Adrenal gland (tissue), 12 donors: Measurements from ENCODE around the gene EED. TPM values are rescaled to one million over a fixed set of nuclear protein-coding genes. Genes with fewer than 3 reads are reported as not detected.

ENCODE experiments used
- DNase-seq, 7 donors: peaks; one replicate each; pipeline ENCODE4 v3.0.0-alpha.2; 2019 to 2020
- H3K27ac ChIP-seq, 5 donors: fragments of 200-600 bp; sonication (generic) in 4 of 5; 1 replicate in 3 of 5; 2 replicates in 2 of 5; pipeline versions ENCODE4 v1.5.1 to v1.8.0; 2016 to 2020; ENCODE audit warnings: mild to moderate bottlenecking in 1 of 5
- H3K27me3 ChIP-seq: fragments of 200-600 bp; 2 replicates; pipeline ENCODE4 v1.8.0; 2021
- H3K36me3 ChIP-seq, 2 donors: fragments of 200-600 bp; replicated peaks in 1 of 2; 1 replicate in 1 of 2; 2 replicates in 1 of 2; pipeline versions ENCODE4 v1.5.1 to v1.8.0; 2018 to 2022
- H3K4me1 ChIP-seq, 2 donors: fragments of 200-600 bp; replicated peaks in 1 of 2; 1 replicate in 1 of 2; 2 replicates in 1 of 2; pipeline versions ENCODE4 v1.5.1 to v1.8.0; 2018 to 2021
- H3K4me3 ChIP-seq, 4 donors: fragments of 200-600 bp; sonication (generic) in 3 of 4; one replicate each; pipeline ENCODE4 v1.5.1; 2016 to 2018
- H3K9me3 ChIP-seq, 3 donors: fragments of 200-600 bp; sonication (generic) in 1 of 3; replicated peaks in 1 of 3; 1 replicate in 2 of 3; 2 replicates in 1 of 3; pipeline versions ENCODE4 v1.5.1 to v1.8.0; 2016 to 2021
- POLR2A ChIP-seq, 2 donors: fragments of 450-650 bp; IDR thresholded peaks; one replicate each; pipeline ENCODE4 v1.6.1; 2017; ENCODE audit warnings: antibody characterized with exemption in 2 of 2, mild to moderate bottlenecking in 2 of 2, moderate library complexity in 1 of 2
- WGBS, 4 donors: extraction: QIAGEN DNeasy Blood & Tissue Kit in 2 of 4; methylation state at CpG; one replicate each; pipeline versions ENCODE4 v1.1.5 to v1.1.7; 2013 to 2017; 5-methylcytosine and 5-hydroxymethylcytosine counted together
- intact Hi-C, 2 donors: fragments of 100-400 bp; cut with DNase I; formaldehyde crosslinking; loops; one replicate each; pipeline versions ENCODE4 v1.14.1 to v1.15.0; 2022 to 2023
- polyA plus RNA-seq, 3 donors: library from polyadenylated mRNA; stranded (reverse); fragments of 200-250 nt in 2 of 3; fragments of 350-450 nt in 1 of 3; fragmentation: Illumina TruSeq in 1 of 3; extraction: RNeasy Lipid Tissue Mini Kit (QIAGEN cat#74804) in 1 of 3; gene quantifications; one replicate each; pipeline ENCODE4 v1.2.3, GENCODE V29; 2013 to 2014
- total RNA-seq, 9 donors: library from RNA; depleted of rRNA in 4 of 9; stranded (reverse); fragments of >200 nt in 4 of 9; fragments of 120-200 nt in 1 of 9; fragmentation: NEBNext Ultra II Directional in 1 of 9; extraction: Animal tissue kit (Norgen Biotek cat#: 25700) in 1 of 9; gene quantifications; one replicate each; pipeline versions ENCODE4 v1.1.0 to v1.2.4, GENCODE V29; 2013 to 2023
- TF ChIP-seq, protein P1 (sequence below), 6 experiments: fragments of 450-650 bp in 4 of 6; fragments of 200-600 bp in 2 of 6; sonication (generic) in 1 of 6; IDR thresholded peaks; 1 replicate in 5 of 6; 2 replicates in 1 of 6; pipeline versions ENCODE4 v1.5.1 to v1.8.0; 2016 to 2021; ENCODE audit warnings: antibody characterized with exemption in 6 of 6, mild to moderate bottlenecking in 2 of 6, moderate library complexity in 1 of 6
- donor health status: healthy with polysubstance abuse.
- donor health status: Bipolar disorder and iron deficiency.
- donor health status: DM: yes; HTN: yes; CAD: no.
- donor health status: DM: no; HTN: no; CAD: no.
- donor health status: DM: no; HTN: no; CAD: no.
- donor health status: DM: yes; HTN: yes; CAD: no.

The EED gene
- total and polyA plus RNA-seq, 12 donors = 8.5 to 21.6 (median 16.5) TPM

DNA sequence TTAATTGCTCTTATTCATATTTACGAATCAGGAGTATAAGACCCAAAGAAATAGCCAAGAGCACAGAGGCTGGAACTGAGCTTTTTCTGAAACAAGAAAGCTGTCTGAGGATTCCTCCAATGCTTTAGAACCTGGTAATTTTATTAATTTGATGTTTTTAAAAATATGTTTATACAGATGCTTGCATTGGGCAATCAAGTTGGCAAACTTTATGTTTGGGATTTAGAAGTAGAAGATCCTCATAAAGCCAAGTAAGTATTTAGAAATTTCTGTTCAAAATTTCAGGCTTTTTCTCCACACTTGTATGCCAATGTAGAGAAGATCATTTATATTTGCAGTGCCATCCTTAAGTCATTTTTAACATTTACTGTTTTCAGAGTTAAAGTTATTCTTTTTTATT lies 33.2 kb downstream of the EED start:
- H3K27me3 ChIP-seq = no peaks in the 10 kb centered on the region
- H3K27ac ChIP-seq = no peak overlapping the region
- intact Hi-C loops = no loop called here
- no peaks in the 10 kb centered on the region for H3K9me3 ChIP-seq
- no peaks in the 10 kb centered on the region for H3K4me1 ChIP-seq
- TF ChIP-seq POLR2A (IDR thresholded peaks at IDR 0.05) = no peak
- TF ChIP-seq, protein P1, sequence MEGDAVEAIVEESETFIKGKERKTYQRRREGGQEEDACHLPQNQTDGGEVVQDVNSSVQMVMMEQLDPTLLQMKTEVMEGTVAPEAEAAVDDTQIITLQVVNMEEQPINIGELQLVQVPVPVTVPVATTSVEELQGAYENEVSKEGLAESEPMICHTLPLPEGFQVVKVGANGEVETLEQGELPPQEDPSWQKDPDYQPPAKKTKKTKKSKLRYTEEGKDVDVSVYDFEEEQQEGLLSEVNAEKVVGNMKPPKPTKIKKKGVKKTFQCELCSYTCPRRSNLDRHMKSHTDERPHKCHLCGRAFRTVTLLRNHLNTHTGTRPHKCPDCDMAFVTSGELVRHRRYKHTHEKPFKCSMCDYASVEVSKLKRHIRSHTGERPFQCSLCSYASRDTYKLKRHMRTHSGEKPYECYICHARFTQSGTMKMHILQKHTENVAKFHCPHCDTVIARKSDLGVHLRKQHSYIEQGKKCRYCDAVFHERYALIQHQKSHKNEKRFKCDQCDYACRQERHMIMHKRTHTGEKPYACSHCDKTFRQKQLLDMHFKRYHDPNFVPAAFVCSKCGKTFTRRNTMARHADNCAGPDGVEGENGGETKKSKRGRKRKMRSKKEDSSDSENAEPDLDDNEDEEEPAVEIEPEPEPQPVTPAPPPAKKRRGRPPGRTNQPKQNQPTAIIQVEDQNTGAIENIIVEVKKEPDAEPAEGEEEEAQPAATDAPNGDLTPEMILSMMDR (IDR thresholded peaks at IDR 0.05) = no peak
- peaks cover 0 to 20% of the 10 kb centered on the region in 2 donors for H3K36me3 ChIP-seq
- no peak for DNase-seq
- WGBS, 4 donors = 89 to 100% (median 93%) methylated on average over 1 of the region's 1 CpG
- no peak overlapping the region for H3K4me3 ChIP-seq

DNA sequence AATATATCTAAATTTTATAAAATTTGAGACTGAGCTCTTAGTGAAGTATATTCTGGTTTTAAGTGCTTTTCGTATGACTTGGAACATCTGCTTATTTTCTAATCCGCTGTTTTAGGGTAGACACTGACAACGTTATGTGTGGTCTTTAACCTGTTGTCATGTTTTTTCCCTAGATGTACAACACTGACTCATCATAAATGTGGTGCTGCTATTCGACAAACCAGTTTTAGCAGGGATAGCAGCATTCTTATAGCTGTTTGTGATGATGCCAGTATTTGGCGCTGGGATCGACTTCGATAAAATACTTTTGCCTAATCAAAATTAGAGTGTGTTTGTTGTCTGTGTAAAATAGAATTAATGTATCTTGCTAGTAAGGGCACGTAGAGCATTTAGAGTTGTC lies 33.7 kb downstream of the EED start:
- TF ChIP-seq POLR2A (IDR thresholded peaks at IDR 0.05) = no peak
- TF ChIP-seq, protein P1 (IDR thresholded peaks at IDR 0.05) = no peak
- Histone ChIP-seq H3K4me1 (no peaks in the 10 kb centered on the region), H3K36me3 (peaks cover 0 to 16% of the 10 kb centered on the region in 2 donors), H3K27me3 (no peaks in the 10 kb centered on the region), H3K9me3 (no peaks in the 10 kb centered on the region), H3K4me3 (no peak overlapping the region), H3K27ac (no peak overlapping the region)
- DNase-seq = no peak
- intact Hi-C loops = no loop called here
- 96 to 97% (median 97%) methylated on average over 8 of the region's 8 CpGs for WGBS, 4 donors

- H3K27ac ChIP-seq = no peak overlapping the region
- H3K4me3 ChIP-seq = no peak overlapping the region
- no peaks in the 10 kb centered on the region for H3K4me1 ChIP-seq
- no peaks in the 10 kb centered on the region for H3K27me3 ChIP-seq
- TF ChIP-seq, protein P1 (IDR thresholded peaks at IDR 0.05) = no peak
- TF ChIP-seq POLR2A (IDR thresholded peaks at IDR 0.05) = no peak
- intact Hi-C loops = no loop called here
- DNase-seq = no peak
- WGBS, 4 donors = 91 to 97% (median 93%) methylated on average over 3 of the region's 3 CpGs
- no peaks in the 10 kb centered on the region for H3K9me3 ChIP-seq
- peaks cover 0 to 16% of the 10 kb centered on the region in 2 donors for H3K36me3 ChIP-seq
These were observed 35.2 kb downstream of the EED start for GRCh38 chr11:86279747-86280146.

DNA sequence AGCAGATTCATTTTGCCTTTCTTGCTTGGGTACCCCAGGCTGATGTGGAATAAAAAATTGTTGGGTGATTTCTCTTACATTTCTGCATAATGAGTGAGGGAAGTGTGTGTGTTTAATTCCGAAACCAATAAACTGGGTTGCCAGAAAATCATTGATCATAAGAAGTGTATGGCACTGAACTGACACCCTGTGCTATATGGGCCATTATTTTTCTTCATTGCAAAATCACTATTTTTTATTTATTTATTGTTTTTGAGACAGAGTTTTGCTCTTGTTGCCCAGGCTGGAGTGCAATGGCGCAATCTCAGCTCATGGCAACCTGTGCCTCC lies 42.9 kb downstream of the EED start:
- H3K9me3 ChIP-seq = no peaks in the 10 kb centered on the region
- WGBS, 4 donors = 96 to 100% (median 97%) methylated on average over 2 of the region's 2 CpGs
- no peak overlapping the region for H3K27ac ChIP-seq
- no peak for DNase-seq
- H3K4me1 ChIP-seq = peaks cover 0 to 7% of the 10 kb centered on the region in 2 donors
- intact Hi-C loops = no loop called here
- no peaks in the 10 kb centered on the region for H3K36me3 ChIP-seq
- no peak for TF ChIP-seq POLR2A (IDR thresholded peaks at IDR 0.05)
- TF ChIP-seq, protein P1 (IDR thresholded peaks at IDR 0.05) = no peak
- H3K4me3 ChIP-seq = no peak overlapping the region
- no peaks in the 10 kb centered on the region for H3K27me3 ChIP-seq
